HL-60 (cell line): ENCODE measurements around the gene EEPD1.

Experiments
- CTCF ChIP-seq: IDR thresholded peaks from one replicate; pipeline ENCODE4 v1.5.1; 2011; ENCODE audit warnings: low read length, control low read depth, inconsistent platforms; ENCODE audit not compliant: insufficient read depth
- GABPA ChIP-seq: IDR thresholded peaks from 2 replicates; pipeline ENCODE4 v1.6.1; 2012; ENCODE audit warnings: low read depth
- POLR2AphosphoS5 ChIP-seq: IDR thresholded peaks from 2 replicates; pipeline ENCODE4 v1.6.1; 2012; ENCODE audit warnings: low read depth
- SPI1 ChIP-seq: IDR thresholded peaks from 2 replicates; pipeline ENCODE4 v1.6.1; 2012; ENCODE audit warnings: low read depth, mild to moderate bottlenecking, borderline replicate concordance

DNA sequence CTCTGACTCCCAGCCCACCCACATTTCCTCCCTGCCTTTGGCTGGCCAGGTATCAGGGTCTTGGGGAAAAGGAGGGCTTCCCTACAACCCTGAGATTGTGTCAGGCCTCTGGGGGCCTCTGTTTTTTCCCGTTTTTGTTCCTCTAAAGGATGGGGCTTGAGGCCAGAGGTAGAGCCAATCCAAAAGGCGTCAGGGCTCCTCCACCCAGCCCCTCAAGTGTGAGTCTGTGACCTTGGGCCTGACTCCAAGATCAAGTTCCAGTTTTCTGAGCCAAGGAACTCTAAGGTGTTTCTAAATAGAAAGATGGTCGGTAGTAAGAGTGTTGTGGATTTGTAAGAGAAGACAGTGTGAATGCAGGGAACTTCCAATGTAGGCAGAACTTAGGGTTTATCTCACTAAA is 6.6 kb downstream of the EEPD1 start:
- TF ChIP-seq POLR2AphosphoS5 = no peak
- no peak for TF ChIP-seq CTCF
- TF ChIP-seq SPI1 = no peak
- TF ChIP-seq GABPA = no peak
